ENCODE measurements around the gene PTPRS. TPM values are rescaled to one million over a fixed set of nuclear protein-coding genes. Genes with fewer than 3 reads are reported as not detected.
A peak's percentile ranks its signal among the peaks of the same experiment; 100 is the strongest.

The PTPRS gene
- total and polyA plus RNA-seq, 9 of the 15 experiments (the other 6 are each of a cell fraction or from before 2014, with no cell fraction given), result 1.1 to 49.4 (median 14.1) TPM

GRCh38 chr19:5308451-5309437 is 31.9 kb downstream of the PTPRS start (continued):
- TF ChIP-seq ZBTB40 (IDR thresholded peaks at IDR 0.05) (no peak), ZBTB40 (CRISPR knock-in tag; IDR thresholded peaks at IDR 0.05) (0 out of 2 replicates have a peak, but pooled peaks have one; percentile 35), NFIX (CRISPR knock-in tag; IDR thresholded peaks at IDR 0.05; ENCODE audit: low read depth) (no peak), TSHZ1 (CRISPR knock-in tag; IDR thresholded peaks at IDR 0.05) (no peak), TCF7 (IDR thresholded peaks at IDR 0.05; ENCODE audit: borderline replicate concordance) (no peak), ZFP91 (CRISPR knock-in tag; IDR thresholded peaks at IDR 0.05) (no peak), CBFA2T2 (conservative IDR thresholded peaks at IDR 0.05) (no peak), MBD2 (IDR thresholded peaks at IDR 0.05; ENCODE audit: borderline replicate concordance, low read depth) (peak; percentile 79), ZFPM2 (CRISPR knock-in tag; IDR thresholded peaks at IDR 0.05) (peak; percentile 61; the same call in 1 of the 2 replicates), GABPB2 (CRISPR knock-in tag; conservative IDR thresholded peaks at IDR 0.05) (peak; percentile 74; the same call in 1 of the 2 replicates), NUFIP1 (IDR thresholded peaks at IDR 0.05; ENCODE audit: partially characterized antibody) (no peak), EP300 (IDR thresholded peaks at IDR 0.05; ENCODE audit: low read length) (no peak), CEBPB (tag; IDR thresholded peaks at IDR 0.05) (no peak)

All from K562 (cell line).